D721Med (cell line): ENCODE data around the gene HYAL2.
A peak's percentile ranks its signal among the peaks of the same experiment; 100 is the strongest.

ENCODE experiments used
- DNase-seq: peaks from one replicate; pipeline ENCODE4 v3.0.0; 2011; ENCODE audit warnings: low spot score; ENCODE audit not compliant: insufficient read length
- FAIRE-seq: peaks from 2 replicates; lab custom pipeline; 2011; peaks lifted over from hg19 to GRCh38; lab: Jason Lieb, UNC
- TF ChIP-seq, protein P1 (sequence below): IDR thresholded peaks from 2 replicates; pipeline ENCODE4 v1.5.1; 2012; ENCODE audit warnings: mild to moderate bottlenecking, control low read depth; ENCODE audit not compliant: insufficient read depth; ENCODE audit errors: missing control alignments

The HYAL2 gene, protein sequence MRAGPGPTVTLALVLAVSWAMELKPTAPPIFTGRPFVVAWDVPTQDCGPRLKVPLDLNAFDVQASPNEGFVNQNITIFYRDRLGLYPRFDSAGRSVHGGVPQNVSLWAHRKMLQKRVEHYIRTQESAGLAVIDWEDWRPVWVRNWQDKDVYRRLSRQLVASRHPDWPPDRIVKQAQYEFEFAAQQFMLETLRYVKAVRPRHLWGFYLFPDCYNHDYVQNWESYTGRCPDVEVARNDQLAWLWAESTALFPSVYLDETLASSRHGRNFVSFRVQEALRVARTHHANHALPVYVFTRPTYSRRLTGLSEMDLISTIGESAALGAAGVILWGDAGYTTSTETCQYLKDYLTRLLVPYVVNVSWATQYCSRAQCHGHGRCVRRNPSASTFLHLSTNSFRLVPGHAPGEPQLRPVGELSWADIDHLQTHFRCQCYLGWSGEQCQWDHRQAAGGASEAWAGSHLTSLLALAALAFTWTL

DNA sequence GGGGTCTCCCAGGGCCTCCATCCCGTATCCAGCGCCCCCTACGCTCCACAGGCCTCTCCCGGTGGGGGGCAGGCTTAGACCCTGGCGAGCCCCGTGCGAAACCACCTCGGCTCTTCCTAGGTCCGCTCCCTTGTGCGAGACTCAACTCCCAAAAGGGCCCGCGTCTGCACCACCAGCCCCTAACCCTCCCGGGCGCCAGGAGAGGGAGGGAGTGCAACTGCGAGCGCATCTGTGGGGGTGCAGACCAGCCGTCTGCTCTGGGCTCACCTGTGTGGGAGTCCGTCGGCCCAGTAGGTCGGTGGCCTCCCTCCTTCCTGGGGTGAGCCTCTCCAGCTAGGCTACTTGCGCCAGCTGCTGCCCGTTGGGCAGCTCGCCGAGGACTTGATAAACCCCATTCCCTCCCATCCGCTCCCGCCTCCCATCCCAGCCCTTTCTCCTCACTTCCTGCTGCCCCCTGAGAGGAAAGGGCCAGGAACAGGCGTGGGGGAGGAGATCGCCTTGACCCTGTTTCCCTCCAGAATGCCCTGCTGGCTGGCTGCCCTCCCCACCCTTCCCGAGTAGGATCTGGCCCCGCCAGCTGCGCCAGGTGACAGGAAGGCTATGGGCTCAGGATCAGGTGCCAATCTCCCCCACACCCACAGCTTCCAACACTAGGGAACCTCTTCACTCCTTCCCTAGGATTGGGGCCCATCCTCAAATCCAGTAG, at the start of gene HYAL2:
Gene HYAL2 (minus strand): TSS at position 360 of the 706 bp plus-strand sequence. CDS start 2,256 bp downstream, outside the sequence.
- DNase-seq (no peak), FAIRE-seq (no peak)
- TF ChIP-seq, protein P1, sequence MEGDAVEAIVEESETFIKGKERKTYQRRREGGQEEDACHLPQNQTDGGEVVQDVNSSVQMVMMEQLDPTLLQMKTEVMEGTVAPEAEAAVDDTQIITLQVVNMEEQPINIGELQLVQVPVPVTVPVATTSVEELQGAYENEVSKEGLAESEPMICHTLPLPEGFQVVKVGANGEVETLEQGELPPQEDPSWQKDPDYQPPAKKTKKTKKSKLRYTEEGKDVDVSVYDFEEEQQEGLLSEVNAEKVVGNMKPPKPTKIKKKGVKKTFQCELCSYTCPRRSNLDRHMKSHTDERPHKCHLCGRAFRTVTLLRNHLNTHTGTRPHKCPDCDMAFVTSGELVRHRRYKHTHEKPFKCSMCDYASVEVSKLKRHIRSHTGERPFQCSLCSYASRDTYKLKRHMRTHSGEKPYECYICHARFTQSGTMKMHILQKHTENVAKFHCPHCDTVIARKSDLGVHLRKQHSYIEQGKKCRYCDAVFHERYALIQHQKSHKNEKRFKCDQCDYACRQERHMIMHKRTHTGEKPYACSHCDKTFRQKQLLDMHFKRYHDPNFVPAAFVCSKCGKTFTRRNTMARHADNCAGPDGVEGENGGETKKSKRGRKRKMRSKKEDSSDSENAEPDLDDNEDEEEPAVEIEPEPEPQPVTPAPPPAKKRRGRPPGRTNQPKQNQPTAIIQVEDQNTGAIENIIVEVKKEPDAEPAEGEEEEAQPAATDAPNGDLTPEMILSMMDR = peak; percentile 4

DNA sequence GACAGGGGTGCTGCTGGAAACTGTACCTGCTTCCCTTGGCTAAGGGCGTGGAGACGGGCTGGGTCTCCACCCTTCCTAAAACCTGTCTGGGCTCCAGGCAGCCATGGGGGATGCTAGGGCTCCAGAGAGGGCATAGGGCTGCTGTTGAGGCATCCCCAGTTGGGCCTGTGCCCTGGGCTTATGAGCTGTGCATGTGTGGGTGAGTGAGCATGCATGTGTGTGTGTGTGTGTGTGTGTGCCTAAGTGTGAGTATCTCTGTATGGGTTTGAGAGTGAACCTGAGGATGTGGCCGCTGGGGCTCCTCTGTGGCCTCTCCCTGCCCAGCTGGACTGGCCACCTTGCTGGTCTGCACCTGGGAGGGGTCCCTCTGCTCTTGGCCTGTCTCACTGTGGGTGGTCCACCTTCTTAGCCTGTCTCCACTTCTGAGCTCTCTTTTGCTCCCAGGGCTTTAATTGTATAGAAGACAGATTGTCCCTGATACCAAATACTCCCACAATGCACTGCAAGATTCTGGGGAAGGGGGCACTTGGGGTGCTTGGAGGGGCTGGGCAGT, 48.7 kb upstream of the HYAL2 start:
- TF ChIP-seq, protein P1 = no peak
- DNase-seq (no peak), FAIRE-seq (no peak)

DNA sequence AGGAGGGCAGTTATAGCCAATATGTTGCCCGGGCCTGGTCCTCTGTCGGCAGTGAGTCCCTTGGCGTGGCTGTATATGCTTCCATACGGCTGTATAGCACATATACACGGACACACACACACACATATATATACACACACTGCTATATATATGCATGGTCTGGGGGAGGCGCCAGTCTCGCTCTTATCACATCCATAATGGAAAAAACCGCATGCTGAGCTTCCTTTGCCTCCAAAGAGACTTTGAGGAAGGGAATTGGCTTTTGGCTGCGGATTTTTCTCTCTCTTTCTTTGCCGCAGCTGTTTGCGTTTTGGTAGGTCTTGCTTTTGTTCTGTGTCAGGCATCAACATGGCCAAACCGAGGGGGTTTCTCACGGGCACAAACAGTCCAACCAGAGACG, 48.0 kb upstream of the HYAL2 start:
- no peak for FAIRE-seq
- DNase-seq = no peak
- TF ChIP-seq, protein P1 = peak; percentile 36

DNA sequence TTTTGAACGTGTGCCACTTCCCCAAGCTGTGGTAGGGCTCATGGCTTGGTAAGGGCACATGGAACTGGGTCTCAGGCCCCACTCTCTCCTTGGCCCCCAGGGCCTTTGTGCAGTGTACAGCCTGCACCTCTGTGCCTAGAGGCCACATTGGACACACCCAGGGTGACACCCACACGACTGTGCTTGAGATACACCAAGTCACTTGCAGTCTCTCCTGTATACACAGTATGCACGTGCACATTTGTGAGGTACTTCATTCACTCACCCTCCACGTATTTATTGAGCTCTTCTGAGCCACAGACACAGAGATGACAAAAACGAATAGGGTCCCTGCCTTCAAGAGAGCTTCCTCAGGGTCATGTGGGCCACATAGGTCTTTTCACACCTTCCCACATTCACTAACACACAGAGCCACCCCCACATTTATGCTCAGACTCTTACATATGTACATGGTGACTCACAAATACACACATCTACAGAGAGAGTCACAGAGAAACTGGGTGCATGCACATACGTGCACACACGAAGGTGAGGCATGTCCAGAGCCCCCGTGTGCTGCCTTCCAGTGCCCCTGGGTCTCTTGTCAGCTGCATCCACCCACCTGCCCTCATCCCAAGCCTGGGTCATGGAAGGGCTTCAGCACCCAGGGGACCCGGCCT, 46.6 kb upstream of the HYAL2 start:
- DNase-seq = no peak
- TF ChIP-seq, protein P1 = no peak
- no peak for FAIRE-seq

DNA sequence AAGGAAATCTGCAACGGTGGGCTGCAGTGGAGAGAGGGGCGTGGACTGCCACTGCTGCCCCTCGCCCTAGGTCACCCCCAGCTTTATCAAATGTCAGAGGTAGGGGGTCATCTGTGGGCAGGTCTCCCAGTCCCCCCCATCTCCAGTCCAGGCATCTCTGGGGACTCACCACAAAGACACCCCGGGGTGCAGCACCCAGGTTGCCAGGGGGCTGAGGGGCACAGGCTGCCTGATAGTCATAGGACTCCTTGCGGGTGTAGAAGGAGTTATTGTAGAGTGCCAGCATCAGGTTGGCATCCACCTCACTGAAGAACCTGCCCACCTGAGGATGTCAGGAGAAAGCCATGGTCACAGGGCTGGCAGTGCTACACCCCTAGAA, 43.3 kb upstream of the HYAL2 start:
- TF ChIP-seq, protein P1 = no peak
- DNase-seq (no peak), FAIRE-seq (no peak)

DNA sequence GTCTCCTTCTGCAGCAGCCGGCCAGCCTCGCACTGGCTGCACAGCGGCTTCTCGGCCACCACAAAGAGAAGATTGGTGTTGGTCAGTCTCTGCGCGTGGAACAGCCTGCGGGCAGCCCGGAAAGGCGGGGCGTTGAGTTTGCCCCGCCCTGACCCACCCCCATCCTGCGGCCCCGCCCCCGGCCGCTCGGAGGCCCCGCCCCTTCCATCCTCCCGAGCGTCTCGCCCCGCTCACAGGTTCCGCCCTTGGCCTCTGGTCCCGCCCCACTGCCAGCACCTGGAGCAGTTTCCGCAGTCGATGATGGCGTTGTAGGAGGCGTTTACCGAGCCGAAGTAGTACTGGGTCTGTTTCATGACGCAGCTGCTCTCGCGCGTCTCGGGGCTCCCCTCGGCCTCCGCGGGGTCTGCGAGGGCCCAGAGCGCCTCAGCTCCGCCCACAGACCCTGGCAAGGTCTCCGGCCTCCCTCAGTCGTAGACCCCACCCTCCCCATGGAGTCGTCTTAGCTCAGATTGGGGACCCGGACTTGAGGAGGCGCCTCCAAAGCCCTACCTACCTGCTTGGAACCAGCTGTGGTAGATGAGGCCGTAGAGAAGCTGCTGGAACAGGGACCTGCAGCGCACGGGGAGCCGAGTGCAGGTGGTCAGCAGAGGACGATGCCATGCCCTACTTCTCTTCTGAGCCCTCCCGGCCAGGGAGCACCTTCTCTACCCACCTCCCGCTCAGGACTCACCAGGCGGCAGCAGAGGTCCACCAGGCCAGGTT, 42.7 kb upstream of the HYAL2 start:
- DNase-seq (no peak), FAIRE-seq (no peak)
- TF ChIP-seq, protein P1 = no peak
